Activated CD4-positive, alpha-beta memory T cell treated with anti-CD3 and anti-CD28 coated beads, Interleukin-2, amount 10 ng/mL, durations not matched to agents 7 days and 5 days (primary cell): ENCODE results near the gene XPC. TPM values are rescaled to one million over a fixed set of nuclear protein-coding genes. Genes with fewer than 3 reads are reported as not detected.
"Not testable (repeated sequence)": the region's sequence is repeated elsewhere in the genome, so short reads cannot be mapped to it uniquely, and the experiment has no call there.

Experiments used
- CTCF ChIA-PET: fragments of 350-600 bp; sonication (Branson Sonifier 250); formaldehyde crosslinking; loops from one replicate; lab custom pipeline; 2021; ENCODE audit warnings: antibody characterized with exemption, inconsistent platforms; lab: Charles Lee
- POLR2A ChIA-PET: fragments of 350-600 bp; sonication (Branson Sonifier 250); formaldehyde crosslinking; loops from one replicate; lab custom pipeline; 2021; ENCODE audit warnings: antibody characterized with exemption; lab: Charles Lee
- DNase-seq: peaks from one replicate; pipeline ENCODE4 v3.0.0-alpha.2; 2020
- H3K27ac Mint-ChIP-seq: one replicate; pipeline ENCODE4 v1.8.0; 2021; ENCODE audit warnings: mild to moderate bottlenecking, mixed read lengths
- H3K27me3 Mint-ChIP-seq: one replicate; pipeline ENCODE4 v1.8.0; 2021; ENCODE audit warnings: mixed read lengths
- H3K36me3 Mint-ChIP-seq: one replicate; pipeline ENCODE4 v1.8.0; 2021; ENCODE audit warnings: low read depth, mixed read lengths
- H3K4me1 Mint-ChIP-seq: one replicate; pipeline ENCODE4 v1.8.0; 2021; ENCODE audit warnings: mixed read lengths
- H3K4me3 Mint-ChIP-seq: one replicate; pipeline ENCODE4 v1.8.0; 2021; ENCODE audit warnings: mild to moderate bottlenecking, mixed read lengths
- H3K9me3 Mint-ChIP-seq: one replicate; pipeline ENCODE4 v1.8.0; 2021; ENCODE audit warnings: mixed read lengths
- total RNA-seq, 2 experiments: library from RNA; stranded (reverse); gene quantifications; one replicate each; pipeline ENCODE4 v1.2.3, GENCODE V29; 2021

The XPC gene
- total RNA-seq, 2 experiments from 2014 or later, result 34.2 to 34.8 TPM

DNA sequence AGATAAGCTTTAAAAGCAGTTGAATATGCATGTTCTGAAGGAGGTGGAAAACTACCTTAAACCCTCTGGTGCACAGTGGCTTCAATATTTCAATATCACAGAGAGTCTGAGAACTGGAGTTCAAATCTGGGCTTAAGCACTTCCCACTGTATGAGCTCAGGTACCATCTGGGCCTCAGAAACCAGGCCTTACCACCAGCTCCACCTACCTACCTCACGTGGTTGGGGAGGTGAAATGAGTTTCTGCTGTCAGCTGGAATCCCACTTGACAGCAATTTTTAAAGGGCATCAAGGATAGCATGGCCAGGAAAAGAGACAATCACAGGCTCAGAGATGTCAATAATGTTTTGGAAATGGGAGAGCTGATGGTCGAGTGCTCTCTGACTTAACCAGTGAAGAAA lies 58.8 kb downstream of the XPC start:
- DNase-seq, result no peak
- CTCF ChIA-PET, result interaction anchor here (1.0 kb wide), 1 partner anchor 223 kb away, joined by 6 read pairs; no protein-coding TSS in a partner anchor
- no peak overlapping the region for H3K4me3 Mint-ChIP-seq
- H3K27ac Mint-ChIP-seq, result no peak overlapping the region
- H3K9me3 Mint-ChIP-seq, result no peaks in the 10 kb centered on the region
- H3K36me3 Mint-ChIP-seq, result peaks cover 13% of the 10 kb centered on the region
- H3K4me1 Mint-ChIP-seq, result peaks cover 29% of the 10 kb centered on the region
- POLR2A ChIA-PET, result interaction anchor here (1.1 kb wide), 1 partner anchor 59 kb away, joined by 5 read pairs; the partner anchor contains the start of genes LSM3 and XPC
- no peaks in the 10 kb centered on the region for H3K27me3 Mint-ChIP-seq

- Mint-ChIP-seq H3K27me3 (no peaks in the 10 kb centered on the region), H3K27ac (no peak overlapping the region), H3K4me1 (peaks cover 24% of the 10 kb centered on the region), H3K36me3 (peaks cover 21% of the 10 kb centered on the region), H3K9me3 (no peaks in the 10 kb centered on the region), H3K4me3 (no peak overlapping the region)
- POLR2A ChIA-PET, result no interaction called here
- DNase-seq, result no peak
- CTCF ChIA-PET, result interaction anchor here (1.0 kb wide), 1 partner anchor 222 kb away, joined by 6 read pairs; no protein-coding TSS in a partner anchor
These were observed 59.7 kb downstream of the XPC start for GRCh38 chr3:14118400-14119381.

DNA sequence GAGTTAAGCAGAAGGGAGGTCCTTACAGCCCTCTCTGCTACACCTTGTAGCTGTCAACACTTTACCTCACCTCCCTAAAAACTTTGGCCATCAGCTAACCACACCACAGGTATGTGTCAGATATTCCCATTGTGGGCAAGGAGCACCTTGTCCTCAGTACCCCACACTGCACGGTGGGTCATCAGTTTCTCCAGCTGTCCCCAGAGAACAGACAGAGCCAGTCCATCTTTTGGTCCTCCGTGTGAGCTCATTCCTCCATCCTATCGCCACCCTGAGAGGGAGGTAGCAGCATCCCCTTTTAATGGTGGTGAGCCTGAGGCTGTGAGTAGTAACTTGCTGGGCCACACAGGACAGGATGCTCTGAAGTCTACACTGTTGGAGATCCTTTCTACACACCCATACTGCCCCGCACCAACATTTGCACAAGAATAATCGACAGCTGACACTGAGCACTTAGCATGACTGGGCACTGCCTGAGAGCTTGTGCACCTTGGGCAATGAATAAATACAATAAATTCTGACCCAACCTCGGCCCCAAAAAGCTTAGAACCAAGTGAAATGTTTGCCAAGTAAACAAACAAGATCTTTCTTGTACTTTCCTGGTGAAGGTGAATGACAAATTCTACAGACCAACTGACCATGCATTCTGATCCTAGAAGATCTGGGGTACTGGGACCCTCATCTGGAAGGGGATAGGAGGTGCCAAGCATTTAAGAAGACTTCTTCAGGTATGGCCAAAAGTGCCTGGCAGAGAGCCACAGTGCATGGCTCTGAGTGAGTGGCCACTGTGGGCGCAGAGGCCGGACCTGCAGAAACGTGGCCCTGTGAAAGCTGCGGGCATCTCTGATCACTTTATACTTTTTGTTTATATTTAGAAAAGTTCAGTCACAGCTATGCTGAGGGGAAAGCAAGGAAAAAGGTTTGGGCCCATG lies 60.7 kb downstream of the XPC start:
- CTCF ChIA-PET, result no interaction called here
- H3K4me1 Mint-ChIP-seq, result peaks cover 15% of the 10 kb centered on the region
- DNase-seq, result no peak
- no peaks in the 10 kb centered on the region for H3K9me3 Mint-ChIP-seq
- H3K36me3 Mint-ChIP-seq, result peaks cover 26% of the 10 kb centered on the region
- POLR2A ChIA-PET, result interaction anchor here (1.4 kb wide), 1 partner anchor 61 kb away, joined by 5 read pairs; the partner anchor contains the start of genes LSM3 and XPC
- no peak overlapping the region for H3K4me3 Mint-ChIP-seq
- no peak overlapping the region for H3K27ac Mint-ChIP-seq
- no peaks in the 10 kb centered on the region for H3K27me3 Mint-ChIP-seq

GRCh38 chr3:14113965-14114635 lies 64.3 kb downstream of the XPC start:
- H3K27me3 Mint-ChIP-seq, result no peaks in the 10 kb centered on the region
- ChIA-PET CTCF (interaction anchor here (1.0 to 3.2 kb wide), 3 partner anchors 31 to 457 kb away, joined by 3 to 14 read pairs (median 3); no protein-coding TSS in a partner anchor), POLR2A (interaction anchor here (1.5 kb wide), 1 partner anchor 10 kb away, joined by 7 read pairs; the partner anchor contains the start of genes CHCHD4 and TMEM43)
- H3K27ac Mint-ChIP-seq, result no peak overlapping the region
- H3K4me1 Mint-ChIP-seq, result no peaks in the 10 kb centered on the region
- H3K9me3 Mint-ChIP-seq, result no peaks in the 10 kb centered on the region
- peaks cover 37% of the 10 kb centered on the region for H3K36me3 Mint-ChIP-seq
- DNase-seq, result no peak
- H3K4me3 Mint-ChIP-seq, result no peak overlapping the region

DNA sequence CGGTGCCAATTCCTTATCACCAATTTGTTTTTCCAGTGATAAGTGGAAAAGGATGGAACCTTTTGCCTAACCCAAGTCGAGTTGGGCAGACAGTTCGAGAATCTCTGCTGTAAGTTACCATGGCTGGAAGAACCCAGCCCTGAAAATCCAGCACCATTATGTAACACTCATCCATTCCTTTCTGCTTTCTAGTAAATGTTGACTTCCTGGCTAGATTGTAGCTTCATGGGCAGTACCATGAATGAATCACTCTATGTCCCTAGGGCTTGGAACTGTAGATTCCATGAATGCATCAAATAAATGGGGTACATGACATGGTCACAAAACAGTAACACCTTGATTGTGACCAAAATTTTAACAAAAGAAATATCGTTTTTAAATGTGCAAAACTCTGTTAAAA lies 67.7 kb downstream of the XPC start:
- H3K9me3 Mint-ChIP-seq, result no peaks in the 10 kb centered on the region

GRCh38 chr3:14109821-14110220 lies 68.6 kb downstream of the XPC start:
- H3K4me1 Mint-ChIP-seq, H3K9me3 Mint-ChIP-seq, H3K27me3 Mint-ChIP-seq, CTCF ChIA-PET, H3K27ac Mint-ChIP-seq, POLR2A ChIA-PET, DNase-seq, H3K4me3 Mint-ChIP-seq: not testable (repeated sequence)
- peaks cover 28% of the 10 kb centered on the region for H3K36me3 Mint-ChIP-seq

More for the DNA sequence above, 67.7 kb downstream of the XPC start:
- DNase-seq, result no peak
- ChIA-PET CTCF (no interaction called here), POLR2A (no interaction called here)
- Mint-ChIP-seq H3K27ac (no peak overlapping the region), H3K27me3 (no peaks in the 10 kb centered on the region), H3K4me3 (no peak overlapping the region), H3K4me1 (no peaks in the 10 kb centered on the region), H3K36me3 (peaks cover 34% of the 10 kb centered on the region)

- no peak for DNase-seq
- peaks cover 20% of the 10 kb centered on the region for H3K27me3 Mint-ChIP-seq
- no peaks in the 10 kb centered on the region for H3K36me3 Mint-ChIP-seq
- ChIA-PET POLR2A (no interaction called here), CTCF (interaction anchor here (0.7 kb wide), 1 partner anchor 1621 kb away, joined by 3 read pairs; no protein-coding TSS in a partner anchor)
- H3K9me3 Mint-ChIP-seq, result peaks cover 2% of the 10 kb centered on the region
- H3K4me3 Mint-ChIP-seq, result no peak overlapping the region
- H3K4me1 Mint-ChIP-seq, result no peaks in the 10 kb centered on the region
- H3K27ac Mint-ChIP-seq, result no peak overlapping the region
These were observed 80.6 kb downstream of the XPC start for GRCh38 chr3:14097616-14098391.

GRCh38 chr3:14096742-14097141 lies 81.7 kb downstream of the XPC start:
- no peak for DNase-seq
- H3K4me1 Mint-ChIP-seq, result no peaks in the 10 kb centered on the region
- no peak overlapping the region for H3K4me3 Mint-ChIP-seq
- ChIA-PET CTCF (no interaction called here), POLR2A (no interaction called here)
- peaks cover 21% of the 10 kb centered on the region for H3K27me3 Mint-ChIP-seq
- no peaks in the 10 kb centered on the region for H3K36me3 Mint-ChIP-seq
- H3K9me3 Mint-ChIP-seq, result peaks cover 2% of the 10 kb centered on the region
- no peak overlapping the region for H3K27ac Mint-ChIP-seq

Other genes with a start within 250 kb of the XPC start
- gene CHCHD4, start 53.7 kb downstream of the XPC start, total RNA-seq, result 10 to 100 TPM; 11.5 to 12.8 TPM
- gene TMEM43, start 53.5 kb downstream of the XPC start, total RNA-seq, result 10 to 100 TPM; 43.6 to 46.0 TPM
- 10 to 100 TPM; 14.2 to 14.3 TPM for gene LSM3, start 216 bp upstream of the XPC start, total RNA-seq
- 10 to 100 TPM; 59.0 to 61.5 TPM for gene SLC6A6, start 224.0 kb upstream of the XPC start, total RNA-seq